ENCODE measurements around the gene SLC27A3. TPM values are rescaled to one million over a fixed set of nuclear protein-coding genes. Genes with fewer than 3 reads are reported as not detected.

The SLC27A3 gene
- total and polyA plus RNA-seq, 5 experiments from 2014 or later, result 8.4 to 18.5 (median 15.3) TPM

GRCh38 chr1:153796786-153797659, 21.8 kb downstream of the SLC27A3 start:
- Mint-ChIP-seq H3K4me1 (peaks cover 13 to 32% (median 26%) of the 10 kb centered on the region in 4 donors), H3K27ac (peak overlapping the region in 9 of 10 donors; percentile 13 to 83 (median 65)), H3K36me3 (no peaks in the 10 kb centered on the region), H3K4me3 (peak overlapping the region in 4 of 10 donors; percentile 3 to 40 (median 32)), H3K27me3 (no peaks in the 10 kb centered on the region), H3K9me3 (no peaks in the 10 kb centered on the region)
- DNase-seq, result peak; percentile 70 to 92 (median 81)
- ATAC-seq, result peak; percentile 92 to 93
- POLR2A ChIA-PET, result interaction anchor here (0.5 to 3.5 kb wide), 11 partner anchors 12 to 499 kb away, joined by 3 to 18 read pairs (median 6); partner anchors contain the start of genes DENND4B, GATAD2B, ILF2 and JTB

DNA sequence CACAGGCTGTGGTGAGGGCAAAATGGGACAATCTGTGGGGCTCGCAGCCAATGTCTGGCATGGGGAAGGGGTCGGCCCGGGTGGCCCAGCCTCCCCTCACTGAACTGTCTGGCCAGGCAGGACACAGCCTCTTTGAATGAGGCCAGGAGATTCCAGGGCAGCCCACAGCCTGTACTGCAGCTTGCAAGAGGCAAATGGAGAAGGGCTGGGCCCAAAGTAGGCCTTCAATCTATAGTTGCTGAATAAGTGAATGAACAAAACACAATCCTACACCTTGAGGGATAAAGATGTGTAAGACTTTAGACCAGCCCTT, 23.2 kb downstream of the SLC27A3 start:
- POLR2A ChIA-PET, result interaction anchor here (0.6 to 3.5 kb wide), 5 partner anchors 25 to 192 kb away, joined by 3 to 18 read pairs (median 6); partner anchors contain the start of genes DENND4B, RAB13 and RPS27
- H3K27me3 Mint-ChIP-seq, result no peaks in the 10 kb centered on the region
- ATAC-seq (no peak), DNase-seq (no peak)
- no peak overlapping the region for H3K4me3 Mint-ChIP-seq
- H3K36me3 Mint-ChIP-seq, result peaks cover 0 to 4% (median 0%) of the 10 kb centered on the region in 3 donors
- H3K27ac Mint-ChIP-seq, result peak overlapping the region in 5 of 10 donors; percentile 58 to 83 (median 64)
- H3K4me1 Mint-ChIP-seq, result peaks cover 15 to 37% (median 32%) of the 10 kb centered on the region in 4 donors
- H3K9me3 Mint-ChIP-seq, result no peaks in the 10 kb centered on the region

- POLR2A ChIA-PET, result interaction anchor here (1.5 to 3.5 kb wide), 3 partner anchors 146 to 191 kb away, joined by 3 to 18 read pairs (median 6); partner anchors contain the start of genes DENND4B, RAB13 and RPS27
- H3K4me1 Mint-ChIP-seq, result peaks cover 20 to 43% (median 38%) of the 10 kb centered on the region in 4 donors
Measured at GRCh38 chr1:153799016-153799415, 23.8 kb downstream of the SLC27A3 start.

GRCh38 chr1:153799566-153800465, 24.6 kb downstream of the SLC27A3 start:
- no peaks in the 10 kb centered on the region for H3K27me3 Mint-ChIP-seq
- DNase-seq (no peak), ATAC-seq (no peak)
- peaks cover 0 to 8% (median 0%) of the 10 kb centered on the region in 3 donors for H3K36me3 Mint-ChIP-seq
- POLR2A ChIA-PET, result interaction anchor here (0.6 to 3.5 kb wide), 4 partner anchors 15 to 190 kb away, joined by 3 to 18 read pairs (median 6); partner anchors contain the start of genes DENND4B, RAB13 and RPS27
- H3K4me1 Mint-ChIP-seq, result peaks cover 21 to 43% (median 41%) of the 10 kb centered on the region in 4 donors
- H3K4me3 Mint-ChIP-seq, result no peak overlapping the region
- H3K27ac Mint-ChIP-seq, result peak overlapping the region in 2 of 10 donors; percentile 20 to 72
- no peaks in the 10 kb centered on the region for H3K9me3 Mint-ChIP-seq

More at GRCh38 chr1:153799016-153799415, 23.8 kb downstream of the SLC27A3 start:
- peak overlapping the region in 2 of 10 donors; percentile 58 to 70 for H3K27ac Mint-ChIP-seq
- no peak overlapping the region for H3K4me3 Mint-ChIP-seq
- DNase-seq, result no peak
- no peak for ATAC-seq
- no peaks in the 10 kb centered on the region for H3K9me3 Mint-ChIP-seq
- H3K27me3 Mint-ChIP-seq, result no peaks in the 10 kb centered on the region
- H3K36me3 Mint-ChIP-seq, result peaks cover 0 to 8% (median 0%) of the 10 kb centered on the region in 3 donors

- no peak for ATAC-seq
- Mint-ChIP-seq H3K36me3 (peaks cover 0 to 8% (median 0%) of the 10 kb centered on the region in 3 donors), H3K27me3 (no peaks in the 10 kb centered on the region), H3K4me3 (no peak overlapping the region), H3K9me3 (no peaks in the 10 kb centered on the region), H3K27ac (peak overlapping the region in 5 of 10 donors; percentile 25 to 72 (median 56)), H3K4me1 (peaks cover 26 to 47% (median 44%) of the 10 kb centered on the region in 4 donors)
- POLR2A ChIA-PET, result interaction anchor here (0.6 to 1.6 kb wide), 3 partner anchors 16 to 190 kb away, joined by 3 to 6 read pairs (median 5); partner anchors contain the start of genes RAB13 and RPS27
- DNase-seq, result no peak
Measured at GRCh38 chr1:153800516-153800915, 25.3 kb downstream of the SLC27A3 start.

DNA sequence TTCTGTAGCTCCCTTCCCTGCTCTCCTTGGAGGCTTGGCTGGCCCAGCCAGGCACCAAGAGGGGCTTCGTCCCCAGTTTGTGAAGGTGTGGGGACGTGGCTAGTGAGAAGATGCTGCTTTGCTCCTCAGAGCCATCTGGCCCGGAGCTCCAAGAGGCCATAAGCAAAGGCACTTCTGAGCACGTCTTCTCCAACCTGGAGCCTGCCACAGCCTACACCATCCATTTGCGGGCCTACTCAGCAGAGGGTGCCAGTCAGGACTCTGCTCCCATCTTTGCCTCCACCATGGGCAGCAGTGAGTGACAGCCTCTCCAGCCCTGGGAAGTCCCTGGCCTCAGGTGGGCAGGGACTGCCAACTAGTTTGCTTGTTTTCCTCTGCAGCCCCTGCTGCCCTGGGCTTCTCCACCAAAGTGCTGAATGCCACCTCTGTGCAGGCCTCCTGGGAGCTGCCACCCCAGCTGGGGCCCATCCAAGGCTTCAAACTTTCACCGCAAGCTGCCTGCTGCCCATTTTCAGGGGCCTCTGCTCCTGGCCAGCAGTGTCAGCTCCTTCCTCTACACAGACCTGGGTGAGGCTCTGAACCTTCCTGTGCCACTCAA, 25.9 kb downstream of the SLC27A3 start:
- H3K36me3 Mint-ChIP-seq, result peaks cover 0 to 8% (median 0%) of the 10 kb centered on the region in 3 donors
- peaks cover 30 to 50% (median 50%) of the 10 kb centered on the region in 4 donors for H3K4me1 Mint-ChIP-seq
- POLR2A ChIA-PET, result interaction anchor here (0.5 to 1.6 kb wide), 4 partner anchors 171 to 201 kb away, joined by 3 to 6 read pairs (median 3); partner anchors contain the start of genes RAB13 and RPS27
- ATAC-seq (no peak), DNase-seq (no peak)
- H3K27ac Mint-ChIP-seq, result peak overlapping the region in 7 of 10 donors; percentile 25 to 84 (median 48)
- no peaks in the 10 kb centered on the region for H3K27me3 Mint-ChIP-seq
- H3K4me3 Mint-ChIP-seq, result no peak overlapping the region
- no peaks in the 10 kb centered on the region for H3K9me3 Mint-ChIP-seq

DNA sequence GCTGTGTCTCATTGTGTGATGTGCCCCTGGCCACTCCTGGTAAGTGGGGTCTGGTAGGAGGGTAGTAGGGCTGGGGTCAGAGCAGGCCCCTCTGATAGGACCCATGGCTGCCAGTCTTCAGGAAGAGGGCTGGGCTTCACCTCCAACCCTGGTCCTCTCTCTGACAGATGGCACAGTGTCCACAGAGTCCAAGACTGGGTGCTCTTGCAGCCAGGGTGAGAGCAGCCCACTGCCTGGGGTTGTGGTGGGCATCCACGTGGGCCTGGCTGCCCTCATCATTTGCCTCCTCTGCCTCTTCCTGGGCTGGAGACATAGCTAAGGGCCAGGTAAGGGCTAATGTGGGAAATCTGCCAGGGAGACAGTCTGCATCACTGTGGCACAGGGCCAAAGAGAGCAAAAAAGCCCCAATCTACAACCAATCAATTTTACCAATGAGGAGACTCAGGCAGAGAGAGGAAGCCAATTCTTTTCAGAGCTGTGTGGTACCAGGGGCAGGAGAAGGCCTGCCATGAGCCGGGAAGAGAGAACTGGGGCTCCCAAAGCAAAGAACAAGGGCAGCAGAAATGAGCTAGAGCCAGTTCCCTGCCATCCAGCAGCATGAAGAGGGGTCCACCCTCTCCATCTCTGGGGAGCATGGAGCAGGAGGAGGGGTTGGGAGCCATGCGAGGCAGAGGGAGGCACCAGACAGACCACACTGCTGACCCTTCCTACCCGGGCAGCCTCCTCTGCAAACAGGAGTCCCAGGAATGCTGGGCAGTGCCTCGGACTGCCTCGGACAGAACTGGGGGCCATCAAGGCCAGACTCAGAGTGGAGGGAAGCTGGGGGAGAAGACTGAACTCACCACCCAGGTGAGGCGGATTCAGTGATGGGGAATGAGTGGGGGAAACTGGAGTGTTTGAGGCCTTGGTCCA, 26.8 kb downstream of the SLC27A3 start:
- POLR2A ChIA-PET, result interaction anchor here (0.6 to 1.6 kb wide), 6 partner anchors 121 to 189 kb away, joined by 3 to 11 read pairs (median 4); partner anchors contain the start of genes CREB3L4, RAB13 and RPS27
- H3K36me3 Mint-ChIP-seq, result peaks cover 0 to 14% (median 0%) of the 10 kb centered on the region in 3 donors
- H3K9me3 Mint-ChIP-seq, result no peaks in the 10 kb centered on the region
- DNase-seq, result no peak
- peak overlapping the region in 1 of 10 donors; percentile 24 for H3K4me3 Mint-ChIP-seq
- H3K27ac Mint-ChIP-seq, result peak overlapping the region; percentile 8 to 91 (median 76)
- no peak for ATAC-seq
- no peaks in the 10 kb centered on the region for H3K27me3 Mint-ChIP-seq
- peaks cover 30 to 51% (median 49%) of the 10 kb centered on the region in 4 donors for H3K4me1 Mint-ChIP-seq

DNA sequence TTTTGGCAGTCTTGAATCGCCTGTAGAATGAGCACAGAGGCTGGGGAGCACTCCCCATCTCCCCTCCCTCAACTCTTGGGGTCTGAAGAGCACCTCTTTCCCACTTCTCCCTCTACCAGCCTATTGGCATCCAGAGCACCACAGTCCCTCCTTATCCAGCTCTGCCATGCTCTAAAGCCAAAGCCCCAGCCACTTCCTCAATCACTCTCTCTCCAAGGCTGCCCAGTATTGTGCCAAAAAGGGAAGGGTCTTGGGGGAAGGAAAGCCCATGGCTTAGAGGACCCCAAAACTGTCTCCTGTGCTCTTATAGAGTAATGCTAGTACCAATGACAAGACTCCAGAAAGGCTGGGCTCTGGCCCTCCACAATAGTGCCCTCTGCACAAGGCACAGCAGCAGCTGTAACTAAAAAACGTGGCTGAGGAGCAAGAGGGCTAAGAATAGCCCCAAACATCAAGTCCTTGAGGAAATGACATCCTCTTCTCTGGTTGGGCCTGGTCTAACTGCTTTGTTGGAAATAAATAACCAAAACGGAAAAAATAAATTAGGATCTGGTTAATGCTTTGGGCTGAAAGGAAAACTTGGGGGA, 28.4 kb downstream of the SLC27A3 start:
- Mint-ChIP-seq H3K27me3 (no peaks in the 10 kb centered on the region), H3K4me1 (peaks cover 30 to 56% (median 45%) of the 10 kb centered on the region in 4 donors), H3K27ac (peak overlapping the region; percentile 22 to 91 (median 85)), H3K9me3 (no peaks in the 10 kb centered on the region), H3K36me3 (peaks cover 0 to 24% (median 0%) of the 10 kb centered on the region in 3 donors), H3K4me3 (no peak overlapping the region)
- no peak for DNase-seq
- ATAC-seq, result no peak
- POLR2A ChIA-PET, result interaction anchor here (1.3 to 1.5 kb wide), 3 partner anchors 120 to 186 kb away, joined by 4 to 11 read pairs (median 5); partner anchors contain the start of genes CREB3L4 and RPS27

DNA sequence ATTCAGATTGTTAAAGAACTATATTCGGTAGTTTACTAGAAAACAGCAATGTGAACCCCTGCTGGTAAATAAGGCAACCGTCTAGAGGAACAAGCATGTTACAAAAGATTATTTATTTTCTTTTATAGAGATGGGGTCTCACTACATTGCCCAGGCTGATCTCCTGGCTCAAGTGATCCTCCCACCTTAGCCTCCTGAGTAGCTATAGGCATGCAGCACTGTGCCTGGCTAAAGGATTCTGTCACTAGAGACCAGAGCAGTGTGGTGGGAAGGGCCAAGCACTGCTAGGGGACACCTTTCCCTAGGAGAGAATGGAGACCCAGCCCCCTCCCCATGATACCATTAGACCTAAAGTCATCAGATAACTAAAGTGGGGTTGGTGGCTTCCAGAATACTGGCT, 28.9 kb downstream of the SLC27A3 start:
- H3K27ac Mint-ChIP-seq, result peak overlapping the region; percentile 47 to 91 (median 88)
- no peak overlapping the region for H3K4me3 Mint-ChIP-seq
- peaks cover 30 to 56% (median 46%) of the 10 kb centered on the region in 4 donors for H3K4me1 Mint-ChIP-seq
- no peak for DNase-seq
- peaks cover 0 to 29% (median 0%) of the 10 kb centered on the region in 3 donors for H3K36me3 Mint-ChIP-seq
- POLR2A ChIA-PET, result interaction anchor here (1.1 to 1.3 kb wide), 2 partner anchors 118 to 186 kb away, joined by 4 to 5 read pairs; partner anchors contain the start of genes GATAD2B and RPS27
- no peaks in the 10 kb centered on the region for H3K9me3 Mint-ChIP-seq
- ATAC-seq, result no peak
- no peaks in the 10 kb centered on the region for H3K27me3 Mint-ChIP-seq

GRCh38 chr1:153805042-153805745, 30.0 kb downstream of the SLC27A3 start:
- Mint-ChIP-seq H3K27ac (peak overlapping the region; percentile 89 to 95 (median 91)), H3K27me3 (no peaks in the 10 kb centered on the region), H3K36me3 (peaks cover 5 to 40% (median 6%) of the 10 kb centered on the region in 3 donors), H3K4me3 (peak overlapping the region; percentile 35 to 68 (median 58)), H3K4me1 (peaks cover 30 to 56% (median 46%) of the 10 kb centered on the region in 4 donors), H3K9me3 (no peaks in the 10 kb centered on the region)
- ATAC-seq (peak; percentile 97 to 98), DNase-seq (peak in 9 of 10 donors; percentile 65 to 90 (median 84))
- POLR2A ChIA-PET, result interaction anchor here (0.9 to 1.3 kb wide), 4 partner anchors 117 to 185 kb away, joined by 3 to 5 read pairs (median 4); partner anchors contain the start of genes GATAD2B, JTB and RPS27

Data from naive thymus-derived CD8-positive, alpha-beta T cell (primary cell).